Activated naive CD4-positive, alpha-beta T cell treated with anti-CD3 and anti-CD28 coated beads, Interleukin-2, amount 50 U/mL, for 24 hours (primary cell): ENCODE results near the gene SIK2.

ENCODE experiments used
- H3K27ac Mint-ChIP-seq: one replicate; pipeline ENCODE4 v1.8.0; 2021; ENCODE audit warnings: mild to moderate bottlenecking, mixed read lengths
- H3K27me3 Mint-ChIP-seq: one replicate; pipeline ENCODE4 v1.8.0; 2021; ENCODE audit warnings: mixed read lengths
- H3K36me3 Mint-ChIP-seq: one replicate; pipeline ENCODE4 v1.8.0; 2021; ENCODE audit warnings: mixed read lengths
- H3K4me1 Mint-ChIP-seq: one replicate; pipeline ENCODE4 v1.8.0; 2021; ENCODE audit warnings: mixed read lengths
- H3K4me3 Mint-ChIP-seq: one replicate; pipeline ENCODE4 v1.8.0; 2021; ENCODE audit warnings: mild to moderate bottlenecking, mixed read lengths
- H3K9me3 Mint-ChIP-seq: one replicate; pipeline ENCODE4 v1.8.0; 2021; ENCODE audit warnings: mixed read lengths

Gene SIK2

DNA sequence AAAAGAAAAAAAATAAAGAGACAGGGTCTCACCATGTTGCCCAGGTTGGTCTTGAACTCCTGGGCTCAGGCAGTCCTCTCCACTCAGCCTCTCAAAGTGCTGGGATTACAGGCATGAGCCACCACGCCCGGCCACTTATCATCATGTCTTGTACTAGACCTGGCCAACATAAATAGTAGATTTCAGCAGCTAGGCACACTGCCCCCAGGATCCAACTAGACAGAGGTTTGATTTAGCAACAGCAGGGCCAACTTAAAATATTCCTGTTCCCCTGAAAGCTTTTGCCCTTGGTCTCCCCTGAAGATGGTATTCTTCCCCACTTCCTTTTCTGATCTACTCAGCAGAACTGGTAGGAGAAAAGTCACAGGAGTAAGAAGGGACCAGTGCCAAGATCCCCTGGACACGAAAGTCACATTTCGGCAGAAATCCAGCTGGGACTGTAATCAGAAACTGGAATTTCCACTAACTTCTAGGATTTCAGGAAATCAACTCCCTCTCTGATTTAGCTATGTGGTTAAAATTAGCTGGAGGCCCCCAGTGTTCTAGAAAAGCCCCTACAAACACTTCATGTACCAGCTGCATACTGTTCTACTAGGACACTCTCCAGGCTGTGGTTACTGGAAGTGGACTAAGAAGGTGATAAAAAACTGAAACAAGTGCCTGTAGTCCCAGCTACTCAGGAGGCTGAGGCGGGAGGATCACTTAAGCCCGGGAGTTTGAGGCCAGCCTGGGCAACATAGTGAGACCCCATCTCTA is 172.9 kb downstream of the SIK2 start:
- Mint-ChIP-seq H3K9me3 (no peaks in the 10 kb centered on the region), H3K36me3 (no peaks in the 10 kb centered on the region), H3K4me1 (no peaks in the 10 kb centered on the region), H3K27ac (no peak overlapping the region), H3K27me3 (no peaks in the 10 kb centered on the region), H3K4me3 (no peak overlapping the region)

DNA sequence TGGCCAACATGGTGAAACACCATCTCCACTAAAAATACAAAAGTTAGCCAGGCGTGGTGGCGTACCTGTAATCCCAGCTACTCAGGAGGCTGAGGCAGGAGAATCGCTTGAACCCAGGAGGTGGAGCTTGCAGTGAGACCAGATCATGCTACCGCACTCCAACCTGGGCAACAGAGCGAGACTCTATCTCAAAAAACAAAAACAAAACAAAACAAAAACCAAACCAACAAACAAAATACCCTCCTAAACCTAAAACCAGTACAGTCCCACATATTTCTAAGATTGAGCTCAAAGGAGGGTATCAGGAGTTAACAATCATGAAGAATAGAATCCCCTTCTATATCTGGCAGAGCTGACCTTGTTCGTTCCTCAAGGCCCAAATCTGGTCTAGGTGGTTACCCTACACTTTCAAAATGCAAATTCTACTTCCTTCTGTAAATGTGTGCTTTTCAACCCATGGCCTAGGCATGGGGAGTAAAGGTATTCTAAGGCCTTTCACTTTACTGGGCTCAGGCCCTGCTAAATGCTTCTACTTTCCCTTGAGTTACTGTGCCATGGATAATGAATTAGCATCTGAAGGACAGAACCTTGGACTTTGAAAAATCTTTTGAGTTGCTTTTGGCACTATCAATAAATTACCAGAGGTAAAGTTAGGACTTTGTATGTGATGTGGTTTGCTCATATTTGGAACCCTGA is 174.3 kb downstream of the SIK2 start:
- no peaks in the 10 kb centered on the region for H3K27me3 Mint-ChIP-seq
- no peak overlapping the region for H3K4me3 Mint-ChIP-seq
- H3K4me1 Mint-ChIP-seq, result no peaks in the 10 kb centered on the region
- no peak overlapping the region for H3K27ac Mint-ChIP-seq
- H3K9me3 Mint-ChIP-seq, result no peaks in the 10 kb centered on the region
- no peaks in the 10 kb centered on the region for H3K36me3 Mint-ChIP-seq

DNA sequence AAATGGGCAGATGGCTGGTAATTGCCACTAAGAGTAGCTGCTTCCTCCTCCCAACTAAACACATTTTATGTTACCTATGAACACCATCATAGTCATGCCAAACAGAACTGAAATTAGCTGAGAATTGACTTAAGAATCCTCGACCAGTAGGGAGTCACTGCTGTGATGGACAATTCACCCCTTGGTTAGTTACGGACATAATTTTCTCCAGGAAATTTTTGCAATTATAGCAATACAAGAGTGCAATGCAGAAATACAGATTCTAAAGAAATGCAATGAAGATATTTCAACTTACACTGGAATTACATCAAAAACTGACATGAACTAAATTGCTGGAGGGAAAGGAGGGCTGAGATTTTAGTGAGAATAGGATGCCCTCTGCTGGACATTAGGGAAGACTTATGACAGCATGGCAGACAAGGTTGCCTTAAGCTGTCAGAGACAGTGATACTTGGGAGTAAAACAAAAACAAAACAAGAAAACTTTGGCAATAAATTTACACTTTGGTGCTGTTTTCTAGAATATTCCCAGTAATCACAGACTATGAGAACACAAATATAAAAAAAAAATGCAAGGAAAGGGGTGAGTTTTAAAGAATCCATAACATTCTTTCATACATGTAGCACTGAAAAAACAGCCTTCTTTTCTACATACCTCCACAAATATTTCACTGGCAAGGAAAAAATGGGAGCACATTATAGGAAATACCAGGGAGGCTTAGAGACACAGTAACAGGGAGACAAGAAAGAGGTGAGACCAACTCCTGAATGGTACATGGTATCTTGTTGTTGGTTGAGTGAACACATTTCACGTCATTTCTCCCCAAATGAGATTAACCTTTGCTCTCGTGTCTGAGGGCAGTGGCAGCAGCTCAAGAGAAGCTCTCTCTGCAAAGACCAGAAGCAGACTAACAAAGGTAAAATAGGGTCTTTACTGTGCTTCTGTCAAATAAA is 175.1 kb downstream of the SIK2 start:
- Mint-ChIP-seq H3K4me3 (no peak overlapping the region), H3K27ac (no peak overlapping the region), H3K36me3 (no peaks in the 10 kb centered on the region), H3K4me1 (no peaks in the 10 kb centered on the region), H3K27me3 (no peaks in the 10 kb centered on the region), H3K9me3 (no peaks in the 10 kb centered on the region)

DNA sequence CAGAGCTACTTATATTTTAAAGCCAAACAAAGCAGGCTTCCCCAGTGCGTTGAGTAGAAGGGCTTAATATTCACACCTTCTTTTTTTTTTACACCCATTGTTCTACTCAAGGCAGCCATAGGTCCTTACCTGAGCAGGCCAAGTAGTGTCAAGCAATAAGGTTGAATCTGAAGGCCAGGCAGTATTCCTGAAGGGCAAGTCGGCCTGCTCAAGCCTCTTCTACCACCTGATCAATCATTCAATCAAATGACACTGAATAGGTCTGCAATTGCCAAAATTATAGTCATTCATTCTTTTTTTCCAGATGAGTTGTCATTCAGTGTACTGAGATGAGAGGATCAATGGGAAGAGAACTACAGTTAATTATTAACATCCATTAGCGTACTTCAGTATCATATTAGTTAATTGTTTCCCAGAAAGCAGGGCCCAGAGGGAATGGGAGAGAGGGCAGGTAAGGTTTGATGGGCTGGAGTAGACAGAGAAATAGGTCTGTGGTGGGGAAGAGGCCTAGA is 175.9 kb downstream of the SIK2 start:
- H3K36me3 Mint-ChIP-seq, result no peaks in the 10 kb centered on the region
- no peaks in the 10 kb centered on the region for H3K4me1 Mint-ChIP-seq
- no peaks in the 10 kb centered on the region for H3K9me3 Mint-ChIP-seq
- H3K27me3 Mint-ChIP-seq, result no peaks in the 10 kb centered on the region
- H3K27ac Mint-ChIP-seq, result no peak overlapping the region
- H3K4me3 Mint-ChIP-seq, result no peak overlapping the region

DNA sequence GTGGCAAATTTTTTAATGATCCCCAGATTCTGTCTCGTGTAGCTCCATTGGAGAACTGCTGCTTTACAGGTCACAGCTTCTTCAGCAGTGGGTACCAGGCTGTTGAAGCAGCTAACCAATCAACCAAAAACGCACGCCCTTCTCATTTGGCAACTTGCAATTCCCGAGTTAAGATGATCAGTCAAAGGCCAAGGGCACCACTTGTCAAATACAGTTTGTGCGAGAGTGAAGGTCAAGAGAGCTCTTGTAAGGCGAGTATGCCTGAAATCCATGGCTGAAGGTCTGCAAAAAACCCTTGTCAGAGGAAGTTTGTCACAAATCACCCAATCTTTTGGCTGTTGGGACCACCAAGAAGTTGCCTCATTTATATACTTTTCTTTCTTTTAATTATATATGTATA is 176.9 kb downstream of the SIK2 start:
- Mint-ChIP-seq H3K27ac (no peak overlapping the region), H3K9me3 (no peaks in the 10 kb centered on the region), H3K4me1 (no peaks in the 10 kb centered on the region), H3K4me3 (no peak overlapping the region), H3K27me3 (no peaks in the 10 kb centered on the region), H3K36me3 (no peaks in the 10 kb centered on the region)
